Measurements from ENCODE around the gene JARID2. TPM values are rescaled to one million over a fixed set of nuclear protein-coding genes. Genes with fewer than 3 reads are reported as not detected.

The JARID2 gene
- total and polyA plus RNA-seq, 10 of the 15 experiments (the other 5 are each of a cell fraction or from before 2014, with no cell fraction given), result 4.2 to 21.6 (median 11.7) TPM

DNA sequence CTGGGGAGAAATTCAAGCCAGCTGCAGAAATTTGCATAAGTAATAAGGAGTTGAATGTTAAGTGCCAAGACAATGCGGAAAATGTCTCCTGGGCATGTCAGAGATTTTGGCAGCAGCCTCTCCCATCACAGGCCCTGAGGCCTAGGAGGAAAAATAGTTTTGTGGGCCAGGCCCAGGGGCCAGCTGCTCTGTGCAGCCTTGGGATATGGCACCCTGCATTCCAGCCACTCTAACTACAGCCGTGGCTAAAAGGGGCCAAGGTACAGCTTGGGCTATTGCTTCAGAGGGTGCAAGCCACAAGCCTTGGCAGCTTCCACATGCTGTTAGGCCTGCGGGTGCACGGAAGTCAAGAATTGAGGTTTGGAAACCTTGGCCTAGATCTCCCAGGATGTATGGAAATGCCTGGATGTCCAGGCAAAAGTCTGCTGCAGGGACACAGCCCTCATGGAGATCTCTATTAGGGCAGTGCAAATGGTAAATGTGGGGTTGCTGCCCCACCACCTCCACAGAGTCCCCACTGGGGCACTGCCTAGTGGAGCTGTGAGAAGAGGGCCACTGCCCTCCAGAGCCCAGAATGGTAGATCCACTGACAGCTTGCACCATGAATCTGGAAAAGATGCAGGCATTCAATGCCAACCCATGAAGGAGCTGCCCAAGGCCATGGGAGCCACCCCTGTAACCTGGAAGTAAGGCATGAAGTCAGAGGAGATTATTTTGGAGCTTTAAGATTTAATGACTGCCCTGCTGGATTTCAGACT lies 290.5 kb downstream of the JARID2 start:
- SMC1A ChIA-PET (ENCODE audit: uncharacterized antibody, unreplicated experiment), result interaction anchor here (0.7 to 1.2 kb wide), 4 partner anchors 10 to 85 kb away, joined by 3 to 4 read pairs (median 3); no protein-coding TSS in a partner anchor
- ATAC-seq, result no peak
- H4K20me1 ChIP-seq (ENCODE audit: control insufficient read depth, insufficient read depth), result no peaks in the 10 kb centered on the region
- H3K36me3 ChIP-seq (ENCODE audit: control insufficient read depth in 2 of 2, insufficient read depth in 2 of 2, low read length in 1 of 2), result peaks cover 0 to 3% of the 10 kb centered on the region in 2 experiments; a peak in 2 of 4 replicates
- H3K79me2 ChIP-seq (ENCODE audit: control insufficient read depth, insufficient read depth, low read length), result no peaks in the 10 kb centered on the region
- H3K9ac ChIP-seq (ENCODE audit: control insufficient read depth, insufficient read depth, low read length), result no peak overlapping the region
- 85% methylated on average over 4 of the region's 4 CpGs for WGBS (ENCODE audit: insufficient coverage, insufficient replicate concordance, low lambda C conversion rate, missing lambda C conversion rate)
- in situ Hi-C loops (cut with MboI), result no loop called here
- H3K9me3 ChIP-seq (replicated peaks; ENCODE audit: control insufficient read depth, insufficient read depth, low read length), result no peaks in the 10 kb centered on the region; the same call in 2 of the 3 replicates
- RAD21 ChIA-PET (ENCODE audit: unreplicated experiment), result interaction anchor here (0.8 to 1.6 kb wide), 2 partner anchors 84 to 272 kb away, joined by 3 read pairs; no protein-coding TSS in a partner anchor
- no peak for FAIRE-seq
- POLR2A ChIA-PET, result no interaction called here
- no peaks in the 10 kb centered on the region for H3K27me3 ChIP-seq (replicated peaks in 1 of 2; ENCODE audit: control insufficient read depth in 2 of 2, insufficient read depth in 2 of 2, low read length in 1 of 2)
- no TSS peak for BruUV-seq (replicated peaks)
- intact Hi-C loops (cut with micrococcal nuclease; ENCODE audit: unreplicated experiment), result no loop called here
- no peak overlapping the region for H3K4me2 ChIP-seq (ENCODE audit: control insufficient read depth, insufficient read depth)
- H3K27ac ChIP-seq (ENCODE audit: control insufficient read depth, insufficient read depth), result no peak overlapping the region
- no peak overlapping the region for H2AFZ ChIP-seq (ENCODE audit: control insufficient read depth, low read depth, low read length)
- TF ChIP-seq, protein P1, sequence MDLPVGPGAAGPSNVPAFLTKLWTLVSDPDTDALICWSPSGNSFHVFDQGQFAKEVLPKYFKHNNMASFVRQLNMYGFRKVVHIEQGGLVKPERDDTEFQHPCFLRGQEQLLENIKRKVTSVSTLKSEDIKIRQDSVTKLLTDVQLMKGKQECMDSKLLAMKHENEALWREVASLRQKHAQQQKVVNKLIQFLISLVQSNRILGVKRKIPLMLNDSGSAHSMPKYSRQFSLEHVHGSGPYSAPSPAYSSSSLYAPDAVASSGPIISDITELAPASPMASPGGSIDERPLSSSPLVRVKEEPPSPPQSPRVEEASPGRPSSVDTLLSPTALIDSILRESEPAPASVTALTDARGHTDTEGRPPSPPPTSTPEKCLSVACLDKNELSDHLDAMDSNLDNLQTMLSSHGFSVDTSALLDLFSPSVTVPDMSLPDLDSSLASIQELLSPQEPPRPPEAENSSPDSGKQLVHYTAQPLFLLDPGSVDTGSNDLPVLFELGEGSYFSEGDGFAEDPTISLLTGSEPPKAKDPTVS (IDR thresholded peaks at IDR 0.05; ENCODE audit: low read depth, low read length), result no peak
- no peak for TF ChIP-seq ZNF274 (IDR thresholded peaks at IDR 0.05; ENCODE audit: insufficient read depth, insufficient read length)
- no peak for TF ChIP-seq PML (IDR thresholded peaks at IDR 0.05; ENCODE audit: low read length)
- TF ChIP-seq, protein P2, sequence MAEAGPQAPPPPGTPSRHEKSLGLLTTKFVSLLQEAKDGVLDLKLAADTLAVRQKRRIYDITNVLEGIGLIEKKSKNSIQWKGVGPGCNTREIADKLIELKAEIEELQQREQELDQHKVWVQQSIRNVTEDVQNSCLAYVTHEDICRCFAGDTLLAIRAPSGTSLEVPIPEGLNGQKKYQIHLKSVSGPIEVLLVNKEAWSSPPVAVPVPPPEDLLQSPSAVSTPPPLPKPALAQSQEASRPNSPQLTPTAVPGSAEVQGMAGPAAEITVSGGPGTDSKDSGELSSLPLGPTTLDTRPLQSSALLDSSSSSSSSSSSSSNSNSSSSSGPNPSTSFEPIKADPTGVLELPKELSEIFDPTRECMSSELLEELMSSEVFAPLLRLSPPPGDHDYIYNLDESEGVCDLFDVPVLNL (IDR thresholded peaks at IDR 0.05; ENCODE audit: low read depth, low read length), result no peak
- no peak for TF ChIP-seq LARP7 (IDR thresholded peaks at IDR 0.05)
- no peak for TF ChIP-seq YBX1 (IDR thresholded peaks at IDR 0.05)
- TF ChIP-seq, protein P3, sequence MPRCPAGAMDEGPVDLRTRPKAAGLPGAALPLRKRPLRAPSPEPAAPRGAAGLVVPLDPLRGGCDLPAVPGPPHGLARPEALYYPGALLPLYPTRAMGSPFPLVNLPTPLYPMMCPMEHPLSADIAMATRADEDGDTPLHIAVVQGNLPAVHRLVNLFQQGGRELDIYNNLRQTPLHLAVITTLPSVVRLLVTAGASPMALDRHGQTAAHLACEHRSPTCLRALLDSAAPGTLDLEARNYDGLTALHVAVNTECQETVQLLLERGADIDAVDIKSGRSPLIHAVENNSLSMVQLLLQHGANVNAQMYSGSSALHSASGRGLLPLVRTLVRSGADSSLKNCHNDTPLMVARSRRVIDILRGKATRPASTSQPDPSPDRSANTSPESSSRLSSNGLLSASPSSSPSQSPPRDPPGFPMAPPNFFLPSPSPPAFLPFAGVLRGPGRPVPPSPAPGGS (IDR thresholded peaks at IDR 0.05; ENCODE audit: borderline replicate concordance, insufficient read depth, low read depth, low read length, poor library complexity, severe bottlenecking), result no peak
- TF ChIP-seq ZSCAN29 (IDR thresholded peaks at IDR 0.05), result no peak
- TF ChIP-seq SMAD1 (IDR thresholded peaks at IDR 0.05; ENCODE audit: low read depth, partially characterized antibody), result no peak
- TF ChIP-seq CEBPB (IDR thresholded peaks at IDR 0.05; ENCODE audit: borderline replicate concordance in 1 of 2, low read depth in 2 of 2, low read length in 2 of 2), result no peak
- no peak for TF ChIP-seq POU2F2 (IDR thresholded peaks at IDR 0.05; ENCODE audit: borderline replicate concordance, low read depth, low read length)
- TF ChIP-seq, protein P4, sequence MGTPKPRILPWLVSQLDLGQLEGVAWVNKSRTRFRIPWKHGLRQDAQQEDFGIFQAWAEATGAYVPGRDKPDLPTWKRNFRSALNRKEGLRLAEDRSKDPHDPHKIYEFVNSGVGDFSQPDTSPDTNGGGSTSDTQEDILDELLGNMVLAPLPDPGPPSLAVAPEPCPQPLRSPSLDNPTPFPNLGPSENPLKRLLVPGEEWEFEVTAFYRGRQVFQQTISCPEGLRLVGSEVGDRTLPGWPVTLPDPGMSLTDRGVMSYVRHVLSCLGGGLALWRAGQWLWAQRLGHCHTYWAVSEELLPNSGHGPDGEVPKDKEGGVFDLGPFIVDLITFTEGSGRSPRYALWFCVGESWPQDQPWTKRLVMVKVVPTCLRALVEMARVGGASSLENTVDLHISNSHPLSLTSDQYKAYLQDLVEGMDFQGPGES (IDR thresholded peaks at IDR 0.05), result no peak
- no peak for TF ChIP-seq BMI1 (IDR thresholded peaks at IDR 0.05; ENCODE audit: borderline replicate concordance)
- no peak for TF ChIP-seq RFX5 (IDR thresholded peaks at IDR 0.05; ENCODE audit: low read depth, low read length)
- no peak for TF ChIP-seq IKZF2 (IDR thresholded peaks at IDR 0.05)
- no peak for TF ChIP-seq ZNF622 (IDR thresholded peaks at IDR 0.05)
- no peak for TF ChIP-seq POLR2AphosphoS5 (IDR thresholded peaks at IDR 0.05; ENCODE audit: low read length)
- no peak for TF ChIP-seq JUND (IDR thresholded peaks at IDR 0.05; ENCODE audit: low read depth, low read length)
- H3K4me1 ChIP-seq (ENCODE audit: control insufficient read depth, insufficient read depth, low read length), result no peaks in the 10 kb centered on the region
- no peak for DNase-seq (ENCODE audit: low read depth, low spot score)
- CTCF ChIA-PET, result interaction anchor here (1.2 kb wide), 1 partner anchor 8 kb away, joined by 3 read pairs; no protein-coding TSS in a partner anchor
- H3K4me3 ChIP-seq, result no peak overlapping the region
